Stimulated activated CD8-positive, alpha-beta memory T cell treated with anti-CD3 and anti-CD28 coated beads, Interleukin-7, amount 100 ng/mL, for 4 hours (primary cell): Measurements from ENCODE around the gene SYNCRIP.
"Not testable (repeated sequence)": the region's sequence is repeated elsewhere in the genome, so short reads cannot be mapped to it uniquely, and the experiment has no call there.

Source experiments
- DNase-seq, 2 donors: peaks; one replicate each; pipeline ENCODE4 v3.0.0-alpha.2; 2020; ENCODE audit warnings: low read depth in 2 of 2

SYNCRIP gene

GRCh38 chr6:85642774-85643536 is at the start of gene SYNCRIP:
Gene SYNCRIP (minus strand): TSS chr6:85642886. CDS start chr6:85641439, 1,447 bp downstream.
- peak; percentile 98 to 99 for DNase-seq

GRCh38 chr6:85691478-85691877 is 48.8 kb upstream of the SYNCRIP start:
- no peak for DNase-seq

GRCh38 chr6:85690071-85690470 is 47.4 kb upstream of the SYNCRIP start:
- DNase-seq: no peak

- DNase-seq: no peak
Measured at GRCh38 chr6:85685713-85686112, 43.0 kb upstream of the SYNCRIP start.

GRCh38 chr6:85684809-85685171 is 42.1 kb upstream of the SYNCRIP start:
- no peak for DNase-seq

- DNase-seq: no peak
Measured at GRCh38 chr6:85684133-85684808, 41.6 kb upstream of the SYNCRIP start.

- DNase-seq: not testable (repeated sequence)
Measured at GRCh38 chr6:85681899-85682298, 39.2 kb upstream of the SYNCRIP start.

GRCh38 chr6:85680388-85680787 is 37.7 kb upstream of the SYNCRIP start:
- no peak for DNase-seq

- no peak for DNase-seq
Measured at GRCh38 chr6:85679445-85680123, 36.9 kb upstream of the SYNCRIP start.

- DNase-seq: peak; percentile 96 to 97
Measured at GRCh38 chr6:85678602-85679444, 36.1 kb upstream of the SYNCRIP start.

- no peak for DNase-seq
Measured at GRCh38 chr6:85678026-85678601, 35.4 kb upstream of the SYNCRIP start.

GRCh38 chr6:85677234-85677956 is 34.7 kb upstream of the SYNCRIP start:
- no peak for DNase-seq

GRCh38 chr6:85676086-85676729 is 33.5 kb upstream of the SYNCRIP start:
- DNase-seq: no peak

- no peak for DNase-seq
Measured at GRCh38 chr6:85675030-85675819, 32.5 kb upstream of the SYNCRIP start.

- no peak for DNase-seq
Measured at GRCh38 chr6:85674604-85675003, 31.9 kb upstream of the SYNCRIP start.

GRCh38 chr6:85673198-85674139 is 30.8 kb upstream of the SYNCRIP start:
- no peak for DNase-seq

GRCh38 chr6:85672623-85673022 is 29.9 kb upstream of the SYNCRIP start:
- DNase-seq: no peak

GRCh38 chr6:85672050-85672449 is 29.4 kb upstream of the SYNCRIP start:
- DNase-seq: no peak
